ENCODE data around the gene PELI3.

Gene PELI3

DNA sequence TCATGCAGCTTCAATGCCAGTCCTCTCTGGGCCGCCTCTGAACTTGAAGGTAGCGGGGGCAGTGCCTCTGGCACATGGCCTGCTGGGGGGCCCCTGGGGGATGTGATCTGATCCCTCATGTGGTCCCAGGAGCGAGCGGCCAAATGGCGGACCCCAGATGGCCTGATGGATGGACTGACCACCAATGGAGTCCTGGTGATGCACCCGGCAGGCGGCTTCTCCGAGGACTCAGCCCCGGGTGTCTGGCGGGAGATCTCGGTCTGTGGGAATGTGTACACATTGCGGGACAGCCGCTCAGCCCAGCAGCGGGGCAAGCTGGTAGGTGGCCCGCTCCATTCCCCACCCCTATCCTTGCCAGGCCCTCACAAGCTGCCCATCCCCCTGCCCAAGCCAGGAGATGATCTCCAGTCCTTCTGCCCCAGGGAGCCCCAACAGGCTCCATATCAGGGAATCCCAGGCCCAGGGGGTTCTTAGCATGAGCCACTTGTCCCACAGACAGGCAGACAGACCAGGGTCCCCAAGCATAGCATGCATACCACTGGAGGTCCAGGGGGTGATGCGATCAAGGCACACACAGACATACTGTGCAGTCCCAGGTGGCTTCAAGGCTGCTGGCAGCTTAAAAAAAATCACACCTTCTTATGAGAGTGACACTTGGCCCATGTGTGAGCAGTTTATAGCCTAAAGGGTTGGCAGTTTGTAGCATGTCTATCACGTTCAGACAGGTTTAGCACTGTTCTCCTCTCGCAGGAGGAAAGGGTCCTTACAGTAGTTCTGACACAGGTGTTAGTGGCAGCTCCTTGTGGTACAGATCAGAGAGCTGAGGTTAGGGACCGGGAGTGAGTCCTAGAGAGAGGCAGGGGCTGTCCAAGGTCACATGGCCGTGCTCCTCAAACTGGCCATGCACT, 7.2 kb downstream of the PELI3 start:
- no peak for DNase-seq (ENCODE audit: low read depth in 2 of 3, low spot score in 1 of 3)

DNA sequence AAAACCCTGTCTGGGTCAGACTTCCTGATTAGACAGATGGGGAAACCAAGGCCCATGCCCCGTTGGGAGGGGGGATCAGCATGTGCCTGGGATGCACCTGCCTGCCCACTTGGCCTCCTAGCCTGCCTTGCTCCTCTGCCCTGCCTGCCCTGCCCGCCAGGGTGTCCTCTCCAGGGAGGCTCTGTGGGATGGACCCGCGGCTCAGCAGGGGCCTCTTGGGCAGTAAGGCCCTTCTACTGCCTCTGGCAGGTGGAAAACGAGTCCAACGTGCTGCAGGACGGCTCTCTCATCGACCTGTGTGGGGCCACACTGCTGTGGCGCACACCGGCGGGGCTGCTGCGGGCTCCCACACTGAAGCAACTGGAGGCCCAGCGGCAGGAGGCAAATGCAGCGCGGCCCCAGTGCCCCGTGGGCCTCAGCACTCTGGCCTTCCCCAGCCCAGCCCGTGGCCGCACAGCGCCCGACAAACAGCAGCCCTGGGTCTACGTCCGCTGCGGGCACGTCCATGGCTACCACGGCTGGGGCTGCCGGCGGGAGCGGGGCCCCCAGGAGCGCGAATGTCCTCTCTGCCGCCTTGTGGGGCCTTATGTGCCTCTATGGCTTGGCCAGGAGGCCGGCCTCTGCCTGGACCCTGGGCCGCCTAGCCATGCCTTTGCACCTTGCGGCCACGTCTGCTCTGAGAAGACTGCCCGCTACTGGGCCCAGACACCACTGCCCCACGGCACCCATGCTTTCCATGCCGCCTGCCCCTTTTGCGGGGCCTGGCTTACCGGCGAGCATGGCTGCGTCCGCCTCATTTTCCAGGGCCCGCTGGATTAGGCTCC, 8.9 kb downstream of the PELI3 start:
- DNase-seq (ENCODE audit: low read depth in 2 of 3, low spot score in 1 of 3), result no peak

DNA sequence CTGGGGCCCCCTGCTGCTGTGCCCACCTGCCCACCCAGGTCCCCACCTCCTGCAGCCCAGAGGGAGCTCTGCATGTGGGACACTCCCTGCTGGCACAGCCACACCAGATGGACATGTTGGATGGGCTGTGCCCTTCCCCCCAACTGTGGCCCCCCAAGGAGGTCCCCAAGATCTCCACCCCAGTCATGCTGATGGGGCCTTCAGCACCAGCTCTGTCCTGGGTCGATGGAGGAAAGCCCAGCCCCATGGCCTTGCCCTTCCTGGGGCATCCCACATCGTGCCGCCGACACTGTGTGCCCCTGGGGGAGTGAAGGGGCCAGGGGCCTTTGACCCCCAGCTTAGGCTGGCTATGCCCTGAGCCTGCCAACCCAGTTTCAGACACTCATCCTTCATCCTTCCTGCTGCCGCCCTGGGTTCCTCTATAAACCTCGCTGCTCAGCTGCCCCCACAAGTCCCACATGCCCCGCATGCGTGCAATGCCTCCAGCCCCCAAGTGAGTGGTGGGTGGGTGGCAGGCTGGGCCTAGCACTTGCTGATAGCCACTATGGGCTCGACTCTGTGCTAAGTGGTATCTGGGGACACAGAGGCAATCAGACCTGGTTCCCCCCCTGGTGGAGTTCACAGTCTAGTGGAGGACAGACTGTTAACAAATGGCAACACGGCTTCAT, 9.6 kb downstream of the PELI3 start:
- DNase-seq (ENCODE audit: low read depth in 2 of 3, low spot score in 1 of 3), result no peak

DNA sequence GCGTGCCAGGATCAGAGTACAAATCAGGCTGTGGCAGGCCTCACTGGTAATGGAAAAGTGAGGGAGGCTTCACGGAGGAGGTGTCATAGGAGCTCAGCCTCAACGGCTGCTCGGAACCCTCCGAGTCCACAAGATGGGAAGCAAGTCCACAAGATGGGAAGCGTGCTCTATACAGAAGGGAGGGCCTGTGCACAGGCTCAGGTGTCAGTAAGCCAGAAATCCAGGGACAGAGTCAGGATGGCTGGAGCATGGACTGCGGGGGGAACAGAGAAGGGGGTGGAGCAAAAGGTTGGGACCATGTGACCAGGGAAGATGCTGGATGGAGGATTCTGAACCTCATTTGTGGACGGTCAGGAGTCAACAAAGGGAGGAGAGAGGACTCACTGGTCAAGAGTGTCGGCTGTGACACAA, 10.1 kb downstream of the PELI3 start:
- DNase-seq (ENCODE audit: low read depth in 2 of 3, low spot score in 1 of 3), result no peak

DNA sequence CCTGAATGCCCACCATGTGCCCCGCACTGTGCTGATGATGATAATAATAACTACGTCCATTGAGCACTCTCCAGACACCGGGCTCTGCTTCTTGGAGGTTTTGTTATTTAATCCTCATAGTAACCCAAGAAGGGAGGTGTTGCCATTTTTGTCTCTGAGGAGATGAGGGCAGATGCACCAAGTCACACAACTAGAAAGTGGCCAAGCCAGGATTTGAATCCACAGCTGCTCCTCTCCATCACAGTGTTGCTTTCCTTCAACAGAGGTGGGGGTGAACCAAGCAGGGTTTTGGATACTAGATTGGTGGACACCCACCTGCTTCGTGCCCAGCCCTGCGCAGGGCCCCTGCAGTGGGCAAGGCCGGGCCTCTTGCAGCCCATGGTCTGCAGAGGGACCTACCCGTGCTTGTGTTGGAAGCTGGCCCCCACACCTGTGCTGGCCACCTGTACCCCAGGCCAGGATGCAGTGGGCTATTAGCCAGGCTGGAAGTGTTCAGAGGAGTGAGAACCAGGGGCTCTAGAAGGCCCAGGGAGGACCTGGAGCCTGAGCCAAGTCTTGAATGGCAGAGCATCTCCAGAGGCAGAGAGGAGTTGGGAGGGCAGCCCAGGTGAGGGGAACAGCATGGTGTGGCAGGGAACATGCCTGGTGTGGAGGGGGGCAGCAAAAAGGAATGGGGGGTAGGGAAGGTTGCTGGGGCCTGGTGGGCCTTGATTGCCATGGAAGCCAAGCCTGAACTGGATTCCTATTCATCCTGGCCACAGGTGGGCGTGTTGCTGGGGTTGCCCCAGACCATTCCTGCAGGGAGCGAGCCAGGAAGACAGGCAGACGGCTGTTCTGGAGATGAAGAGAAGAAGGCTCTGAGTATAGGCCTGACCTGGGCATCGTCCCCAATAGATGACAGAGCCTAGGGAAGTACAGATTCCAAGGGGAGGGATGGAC, 10.8 kb downstream of the PELI3 start:
- no peak for DNase-seq (ENCODE audit: low read depth in 2 of 3, low spot score in 1 of 3)

DNA sequence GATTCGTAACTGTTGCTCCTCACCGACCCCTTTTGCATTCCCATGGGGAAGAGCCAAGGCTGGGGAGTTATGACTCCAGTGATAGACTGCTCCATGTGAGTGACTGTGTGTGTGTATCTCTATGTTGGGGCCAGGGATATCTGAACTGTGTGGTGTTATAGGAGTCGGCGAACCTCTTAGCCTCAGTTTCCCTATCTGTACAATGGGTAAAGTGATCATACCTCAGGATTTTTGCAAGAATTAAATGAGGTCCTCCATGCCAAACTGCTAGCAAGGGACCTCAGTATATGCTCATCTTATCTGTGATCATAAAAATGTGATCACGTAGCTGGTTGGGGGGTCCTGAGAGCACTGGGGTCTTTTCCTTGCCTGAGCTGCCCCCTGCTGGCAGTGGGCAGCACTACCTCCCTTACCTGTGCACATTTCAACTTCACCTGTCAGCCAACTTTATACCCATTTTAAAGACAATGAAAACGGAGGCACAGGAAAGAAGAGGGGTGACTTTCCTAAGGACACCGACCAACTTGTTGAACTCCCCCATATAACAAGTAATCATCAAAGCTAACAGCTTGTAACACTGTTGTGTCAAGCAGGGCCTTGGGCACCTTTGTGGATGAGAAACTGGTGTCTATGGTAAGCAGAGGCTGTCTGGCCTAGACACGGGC, 12.2 kb downstream of the PELI3 start:
- no peak for DNase-seq (ENCODE audit: low read depth in 2 of 3, low spot score in 1 of 3)

DNA sequence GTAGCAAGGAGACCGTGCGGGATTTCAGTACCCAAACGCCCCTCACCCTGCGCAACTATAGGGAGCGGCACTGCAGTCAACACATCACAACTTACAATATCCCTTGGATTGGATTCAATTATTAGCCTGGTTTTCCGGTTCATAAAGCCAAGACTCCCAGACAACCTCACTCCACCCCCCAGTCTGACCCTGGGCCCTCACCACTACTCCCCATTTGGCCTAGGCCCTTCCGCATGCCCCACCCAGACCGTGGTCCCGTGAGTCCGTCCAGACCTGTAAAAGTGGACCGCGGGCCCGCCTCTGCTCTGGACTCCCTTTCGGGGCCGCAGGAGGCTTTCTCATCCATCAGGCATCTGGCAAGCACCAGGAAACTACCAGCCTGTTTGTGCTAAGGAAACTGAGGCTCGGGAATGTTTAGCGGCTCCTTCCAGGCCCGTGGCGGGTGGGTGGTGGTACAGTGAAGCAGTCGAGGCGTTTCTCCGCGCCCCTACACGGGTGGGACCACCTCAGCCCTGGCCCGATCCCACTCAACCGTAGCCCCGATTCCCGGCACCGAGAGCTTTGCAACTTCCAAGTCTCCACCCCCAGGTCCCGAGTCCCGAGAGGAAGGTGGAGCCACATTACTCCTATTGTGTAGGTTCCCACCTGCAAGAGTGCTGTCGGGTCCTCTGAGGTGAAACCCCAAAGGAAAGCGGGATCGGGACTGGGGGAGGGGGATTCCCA, 12.8 kb downstream of the PELI3 start:
- DNase-seq (ENCODE audit: low read depth in 2 of 3, low spot score in 1 of 3), result no peak

DNA sequence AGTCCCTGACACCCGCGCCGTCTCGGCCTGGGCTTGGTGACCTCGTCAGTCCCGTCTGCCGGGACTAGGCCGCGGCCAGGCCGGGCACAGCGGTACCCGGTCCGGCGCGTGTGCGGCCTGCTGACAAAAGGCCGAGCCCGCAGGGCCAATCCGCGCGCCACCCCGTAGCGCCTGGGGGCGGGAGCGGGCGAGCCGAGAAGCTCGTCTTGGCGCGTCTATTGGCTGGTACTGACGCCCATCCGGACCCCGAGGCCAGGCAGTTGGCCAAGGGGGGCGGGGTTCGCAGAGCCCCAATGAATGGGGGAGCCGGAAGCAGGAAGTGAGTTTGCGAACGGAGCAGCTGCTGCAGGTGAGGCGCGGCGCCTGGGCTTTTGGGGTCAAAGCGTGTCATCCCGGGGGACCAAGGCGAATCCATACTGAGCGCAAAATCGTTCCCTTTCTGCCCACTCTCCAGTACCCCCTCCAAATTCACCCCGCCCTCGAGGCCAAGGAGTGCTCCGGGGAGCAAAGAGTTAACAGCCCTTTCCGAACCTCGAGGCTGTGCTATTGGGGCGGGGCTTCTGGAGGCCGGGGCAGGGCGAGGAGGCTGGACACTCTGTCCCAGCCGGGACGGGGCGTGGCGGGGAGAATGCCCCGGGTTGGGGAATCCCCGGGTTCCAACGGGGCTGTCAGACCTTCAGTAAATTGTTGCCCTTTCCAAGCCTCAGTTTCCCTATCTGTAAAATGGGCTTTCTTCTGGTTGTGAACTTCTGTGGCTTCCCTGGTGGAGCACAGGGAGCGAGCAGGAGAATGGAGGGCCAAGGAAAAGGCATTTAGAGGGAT, 13.6 kb downstream of the PELI3 start, which contains the start of gene DPP3:
Gene DPP3 (plus strand): TSS at position 318 of the 822 bp plus-strand sequence. CDS start 1,767 bp downstream, outside the sequence.
- DNase-seq (ENCODE audit: low read depth in 2 of 3, low spot score in 1 of 3), result peak; percentile 93 to 97 (median 95)

DNA sequence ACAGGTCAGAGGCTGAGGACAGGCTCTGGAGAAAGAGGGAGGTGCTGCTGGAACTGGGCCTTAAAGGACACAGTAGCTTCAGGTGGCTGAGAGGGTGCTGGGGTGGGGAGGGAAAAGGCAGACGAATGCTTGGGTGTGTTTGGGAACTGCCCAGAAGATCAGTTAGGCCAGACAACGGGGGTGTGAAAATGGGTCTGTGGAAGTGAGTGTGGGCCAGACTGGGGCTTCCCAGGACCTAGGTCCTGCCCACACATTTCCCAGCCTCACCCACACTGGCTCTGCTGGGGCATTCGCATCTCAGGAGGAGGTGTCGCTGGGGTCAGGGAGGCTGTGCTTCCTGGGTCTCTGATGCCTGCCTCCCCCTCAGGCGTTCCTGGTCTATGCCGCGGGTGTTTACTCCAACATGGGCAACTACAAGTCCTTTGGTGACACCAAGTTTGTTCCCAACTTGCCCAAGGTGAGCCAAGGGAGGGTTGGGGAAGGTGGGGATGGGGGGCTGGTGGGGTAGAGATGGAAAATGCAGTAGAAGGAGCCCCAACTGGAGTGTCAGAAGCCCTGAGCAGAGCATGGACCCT, 18.2 kb downstream of the PELI3 start:
- DNase-seq (ENCODE audit: low read depth in 2 of 3, low spot score in 1 of 3), result no peak

DNA sequence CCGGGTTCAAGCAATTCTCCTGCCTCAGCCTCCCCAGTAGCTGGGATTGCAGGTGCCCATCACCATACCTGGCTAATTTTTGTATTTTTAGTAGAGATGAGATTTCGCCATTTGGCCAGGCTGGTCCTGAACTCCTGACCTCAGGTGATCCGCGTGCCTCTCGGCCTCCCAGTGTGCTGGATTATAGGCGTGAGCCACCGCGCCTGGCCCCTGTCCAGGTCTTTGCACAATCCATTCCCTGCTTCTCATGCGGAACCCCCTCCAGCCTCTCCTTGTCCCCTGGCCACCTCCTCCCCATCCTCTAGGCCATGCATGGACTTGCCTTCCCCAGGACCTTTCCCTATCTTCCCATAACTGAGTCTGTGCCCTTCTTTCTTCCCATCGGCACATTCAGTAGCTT, 22.3 kb downstream of the PELI3 start:
- no peak for DNase-seq (ENCODE audit: low read depth in 2 of 3, low spot score in 1 of 3)

DNA sequence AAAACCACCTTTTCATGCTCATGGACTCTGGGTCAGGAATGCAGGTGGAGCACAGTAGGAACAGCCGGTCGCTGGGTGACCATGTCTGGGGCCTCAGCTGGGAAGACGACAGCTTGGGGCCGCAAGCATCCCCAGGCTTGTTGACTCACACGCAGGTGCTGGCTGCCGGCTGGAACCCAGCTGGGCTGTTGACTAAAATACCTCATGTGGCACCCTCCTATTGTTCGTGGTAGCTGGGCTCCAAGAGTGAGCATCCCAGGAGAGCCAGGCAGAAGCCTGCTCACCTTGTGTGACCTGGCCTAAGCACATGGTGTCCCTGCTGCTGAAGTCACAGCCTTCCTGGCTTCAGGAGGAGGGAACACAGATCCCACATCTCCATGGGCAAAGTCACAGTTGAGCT, 22.9 kb downstream of the PELI3 start:
- no peak for DNase-seq (ENCODE audit: low read depth in 2 of 3, low spot score in 1 of 3)

DNA sequence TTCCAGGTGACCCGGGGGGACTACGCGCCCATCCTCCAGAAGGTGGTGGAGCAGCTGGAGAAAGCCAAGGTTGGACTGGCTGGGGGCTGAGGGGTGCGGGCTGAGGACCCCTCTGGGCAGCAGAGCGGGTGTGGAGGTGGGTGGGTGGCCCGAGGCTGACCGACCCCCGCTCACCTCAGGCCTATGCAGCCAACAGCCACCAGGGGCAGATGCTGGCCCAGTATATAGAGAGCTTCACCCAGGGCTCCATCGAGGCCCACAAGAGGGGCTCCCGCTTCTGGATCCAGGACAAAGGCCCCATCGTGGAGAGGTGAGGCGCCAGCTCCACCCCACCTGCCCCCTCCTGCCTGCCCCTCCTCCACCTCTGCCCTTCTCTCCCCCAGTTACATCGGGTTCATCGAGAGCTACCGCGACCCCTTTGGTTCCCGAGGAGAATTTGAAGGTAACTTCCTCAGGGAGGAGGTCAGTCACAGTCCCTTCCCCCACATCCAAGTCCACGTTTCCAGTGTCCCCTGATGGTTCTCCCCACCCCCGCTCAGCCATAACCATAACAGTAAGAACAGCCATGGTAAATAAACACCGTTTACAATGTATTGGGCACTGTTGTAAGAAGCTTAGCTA, 24.7 kb downstream of the PELI3 start:
- no peak for DNase-seq (ENCODE audit: low read depth in 2 of 3, low spot score in 1 of 3)

DNA sequence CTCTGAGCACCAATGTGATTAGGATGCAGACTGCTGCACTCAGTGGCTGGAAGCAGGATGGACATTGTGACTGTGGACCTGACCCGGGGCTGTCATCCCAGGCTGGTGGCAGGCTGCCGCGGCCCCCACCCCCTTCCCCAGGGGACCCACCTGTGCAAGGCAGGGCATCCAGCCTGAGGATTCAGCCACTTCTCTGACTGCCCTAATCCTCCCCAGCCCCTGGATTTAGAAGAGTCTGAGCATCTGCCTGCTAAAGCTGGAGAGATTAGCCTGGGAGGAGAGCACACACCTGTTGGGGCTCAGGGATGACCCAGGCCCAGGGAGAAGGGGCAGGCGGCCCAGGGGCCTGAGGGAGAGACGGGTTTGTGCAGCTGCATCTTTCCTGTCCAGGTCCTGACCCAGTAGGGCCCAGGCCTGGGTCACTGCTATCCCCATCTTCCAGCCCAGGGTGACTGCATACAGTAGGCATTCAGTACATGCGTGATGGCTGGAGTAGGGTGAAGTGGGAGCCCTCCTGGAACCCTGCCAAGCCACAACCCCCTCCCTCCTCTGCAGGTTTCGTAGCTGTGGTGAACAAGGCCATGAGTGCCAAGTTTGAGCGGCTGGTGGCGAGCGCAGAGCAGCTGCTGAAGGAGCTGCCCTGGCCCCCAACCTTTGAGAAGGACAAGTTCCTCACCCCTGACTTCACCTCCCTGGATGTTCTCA, 25.6 kb downstream of the PELI3 start:
- no peak for DNase-seq (ENCODE audit: low read depth in 2 of 3, low spot score in 1 of 3)

DNA sequence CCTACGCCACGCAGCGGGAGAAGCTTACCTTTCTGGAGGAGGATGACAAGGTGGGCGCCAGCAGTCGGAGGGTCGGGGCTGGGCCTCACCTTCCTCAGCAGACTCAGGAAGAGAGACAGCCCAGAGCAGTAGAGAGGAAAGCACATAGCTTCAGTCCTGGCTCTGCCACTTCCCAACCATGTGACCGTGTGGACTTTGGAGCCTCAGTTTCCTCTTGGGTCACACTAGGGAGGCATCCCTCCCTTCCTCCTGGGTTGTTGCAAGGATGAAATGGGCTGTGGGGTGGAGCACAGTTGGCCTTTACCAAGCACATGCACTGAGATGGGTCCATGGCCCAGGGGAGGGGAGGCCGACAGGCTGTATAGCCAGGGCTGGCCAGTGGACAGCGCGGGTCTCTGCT, 26.4 kb downstream of the PELI3 start:
- DNase-seq (ENCODE audit: low read depth in 2 of 3, low spot score in 1 of 3), result no peak

DNA sequence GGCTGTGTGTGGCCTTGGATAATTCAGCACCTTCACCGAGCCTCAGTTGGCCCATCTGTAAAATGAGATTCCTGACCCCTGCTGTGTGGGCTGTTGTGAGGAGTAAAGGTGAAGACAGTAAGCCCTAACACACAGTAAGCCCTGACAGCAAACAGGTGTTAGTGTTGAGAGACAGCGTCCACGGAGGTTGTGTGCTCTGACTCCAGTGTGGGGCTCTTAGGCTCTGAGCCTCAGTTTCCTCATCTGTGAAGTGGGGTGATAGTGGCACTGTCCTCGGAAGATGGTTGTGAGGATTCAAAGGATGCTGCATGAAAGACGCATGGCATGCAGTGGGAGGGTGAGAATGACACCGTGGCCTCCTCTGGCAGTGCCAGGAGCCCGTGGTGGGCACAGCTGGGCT, 27.8 kb downstream of the PELI3 start:
- DNase-seq (ENCODE audit: low read depth in 2 of 3, low spot score in 1 of 3), result no peak

DNA sequence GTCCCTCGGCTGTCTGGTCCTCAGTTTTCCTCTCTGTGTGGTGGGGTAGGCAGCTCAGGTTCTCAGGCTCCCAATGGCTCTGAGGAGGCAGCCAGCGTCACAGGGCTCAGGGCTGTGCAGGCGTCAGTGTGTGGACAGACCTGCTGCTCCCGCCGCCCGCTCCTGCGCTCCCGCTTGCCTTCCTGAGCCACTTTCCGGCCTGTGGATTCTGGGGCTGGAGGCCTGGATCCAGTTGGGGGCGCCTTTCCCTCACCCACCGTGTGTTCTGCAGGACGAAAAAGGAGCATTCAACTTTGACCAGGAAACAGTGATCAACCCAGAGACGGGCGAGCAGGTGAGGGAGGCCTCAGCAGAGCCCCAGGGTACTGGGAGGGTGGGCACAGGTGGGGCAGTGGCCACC, 28.2 kb downstream of the PELI3 start:
- DNase-seq (ENCODE audit: low read depth in 2 of 3, low spot score in 1 of 3), result no peak

DNA sequence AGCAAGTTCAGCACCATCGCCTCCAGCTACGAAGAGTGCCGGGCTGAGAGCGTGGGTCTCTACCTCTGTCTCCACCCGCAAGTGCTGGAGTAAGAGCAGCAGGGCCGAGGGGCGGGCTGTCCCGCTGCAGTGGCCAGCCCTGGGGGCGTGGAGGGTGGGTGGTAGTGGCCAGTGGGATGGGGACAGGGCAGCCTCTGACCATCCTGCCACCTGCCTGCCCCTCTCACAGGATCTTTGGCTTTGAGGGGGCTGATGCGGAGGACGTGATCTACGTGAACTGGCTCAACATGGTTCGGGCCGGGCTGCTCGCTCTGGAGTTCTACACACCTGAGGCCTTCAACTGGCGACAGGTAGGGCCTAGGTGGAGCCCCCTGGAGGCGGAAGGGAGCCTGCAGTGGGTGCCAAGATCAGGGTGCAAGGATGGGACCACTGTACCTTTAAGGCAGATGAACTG, 28.7 kb downstream of the PELI3 start:
- no peak for DNase-seq (ENCODE audit: low read depth in 2 of 3, low spot score in 1 of 3)
